Measurements from ENCODE around the gene ATG101. TPM values are rescaled to one million over a fixed set of nuclear protein-coding genes. Genes with fewer than 3 reads are reported as not detected.

ATG101 gene
- total and polyA plus RNA-seq, 11 donors = 18.9 to 108 (median 24.1) TPM

DNA sequence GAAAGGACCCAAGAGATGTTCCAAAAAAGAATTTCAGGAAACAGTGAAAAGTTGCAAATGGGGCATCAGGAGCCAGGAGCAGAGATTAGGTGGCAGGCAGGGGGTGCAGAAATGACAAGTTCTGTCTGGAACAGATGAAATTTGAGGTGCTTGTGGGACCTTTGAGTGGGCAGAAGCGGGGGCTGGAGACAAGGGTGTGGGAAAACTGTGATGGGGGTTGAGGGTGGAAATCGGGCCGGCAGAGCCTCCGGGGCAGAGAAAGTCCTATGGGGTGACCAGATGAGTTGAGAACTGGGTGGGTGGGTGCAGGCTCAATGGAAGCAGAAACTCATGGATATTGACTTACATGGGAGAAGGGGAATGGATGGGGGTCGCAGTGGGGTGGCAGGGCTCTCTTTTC, 20.1 kb upstream of the ATG101 start:
- Histone ChIP-seq H3K4me1 (peaks cover 12 to 95% (median 53%) of the 10 kb centered on the region in 12 donors), H3K27ac (peak overlapping the region in 11 of 12 donors; percentile 89 to 99 (median 97)), H3K36me3 (peaks cover 0 to 19% (median 11%) of the 10 kb centered on the region in 9 donors), H3K4me3 (peak overlapping the region in 4 of 12 donors; percentile 63 to 82 (median 76)), H3K9me3 (no peaks in the 10 kb centered on the region), H3K27me3 (no peaks in the 10 kb centered on the region)
- intact Hi-C loops (cut with DNase I) = loop anchor here in 6 of 10 donors (2.0 kb wide), 4 partner anchors 17 to 25 kb away; partner anchors contain the start of gene ATG101 (in 1 of the 6)
- no peak for DNase-seq
- no peak for TF ChIP-seq POLR2A (IDR thresholded peaks at IDR 0.05)
- TF ChIP-seq, protein P1, sequence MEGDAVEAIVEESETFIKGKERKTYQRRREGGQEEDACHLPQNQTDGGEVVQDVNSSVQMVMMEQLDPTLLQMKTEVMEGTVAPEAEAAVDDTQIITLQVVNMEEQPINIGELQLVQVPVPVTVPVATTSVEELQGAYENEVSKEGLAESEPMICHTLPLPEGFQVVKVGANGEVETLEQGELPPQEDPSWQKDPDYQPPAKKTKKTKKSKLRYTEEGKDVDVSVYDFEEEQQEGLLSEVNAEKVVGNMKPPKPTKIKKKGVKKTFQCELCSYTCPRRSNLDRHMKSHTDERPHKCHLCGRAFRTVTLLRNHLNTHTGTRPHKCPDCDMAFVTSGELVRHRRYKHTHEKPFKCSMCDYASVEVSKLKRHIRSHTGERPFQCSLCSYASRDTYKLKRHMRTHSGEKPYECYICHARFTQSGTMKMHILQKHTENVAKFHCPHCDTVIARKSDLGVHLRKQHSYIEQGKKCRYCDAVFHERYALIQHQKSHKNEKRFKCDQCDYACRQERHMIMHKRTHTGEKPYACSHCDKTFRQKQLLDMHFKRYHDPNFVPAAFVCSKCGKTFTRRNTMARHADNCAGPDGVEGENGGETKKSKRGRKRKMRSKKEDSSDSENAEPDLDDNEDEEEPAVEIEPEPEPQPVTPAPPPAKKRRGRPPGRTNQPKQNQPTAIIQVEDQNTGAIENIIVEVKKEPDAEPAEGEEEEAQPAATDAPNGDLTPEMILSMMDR (IDR thresholded peaks at IDR 0.05) = no peak
- 88 to 94% (median 92%) methylated on average over 5 of the region's 5 CpGs for WGBS, 4 donors
- no peak for ATAC-seq

DNA sequence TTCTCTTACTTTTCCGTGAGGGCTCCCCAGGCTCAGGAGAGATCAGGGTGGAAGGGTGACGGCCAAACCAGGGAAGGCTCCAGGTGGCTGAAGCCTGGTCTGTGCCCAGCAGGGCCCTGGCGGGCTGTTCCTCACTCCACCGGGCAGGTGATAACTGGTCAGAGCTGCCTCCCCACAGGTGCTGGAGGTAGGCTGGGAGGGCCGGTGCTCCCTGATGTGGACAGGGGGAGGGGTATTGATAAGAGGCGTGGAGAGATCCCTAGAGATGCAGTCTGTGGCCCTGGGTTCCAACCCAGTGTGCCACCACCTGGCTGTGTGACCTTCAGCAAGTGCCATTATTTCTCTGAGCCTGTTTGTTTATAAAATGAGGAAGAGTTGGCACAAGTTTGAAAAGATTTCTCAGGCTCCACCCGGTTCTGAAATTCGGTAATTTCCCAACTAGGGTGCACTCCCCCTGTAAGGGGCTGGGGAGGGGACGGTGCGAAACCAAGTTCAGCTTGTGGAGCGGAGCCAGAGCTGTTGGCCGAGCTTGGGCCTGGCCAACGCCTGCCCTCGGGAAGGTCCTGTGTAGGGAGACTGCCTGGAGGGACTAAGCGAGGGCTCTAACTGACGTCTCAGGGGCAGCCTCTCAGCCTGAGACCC, 19.5 kb upstream of the ATG101 start:
- Histone ChIP-seq H3K4me1 (peaks cover 8 to 95% (median 50%) of the 10 kb centered on the region in 12 donors), H3K9me3 (no peaks in the 10 kb centered on the region), H3K27me3 (no peaks in the 10 kb centered on the region), H3K4me3 (peak overlapping the region; percentile 48 to 83 (median 74)), H3K27ac (peak overlapping the region; percentile 89 to 99 (median 97)), H3K36me3 (peaks cover 4 to 25% (median 16%) of the 10 kb centered on the region in 9 donors)
- TF ChIP-seq, protein P1 (IDR thresholded peaks at IDR 0.05) = no peak
- TF ChIP-seq POLR2A (IDR thresholded peaks at IDR 0.05) = no peak
- ATAC-seq (no peak), DNase-seq (peak in 1 of 5 donors; percentile 65)
- intact Hi-C loops (cut with DNase I) = loop anchor here in 6 of 10 donors (2.0 kb wide), 4 partner anchors 17 to 25 kb away; partner anchors contain the start of gene ATG101 (in 1 of the 6)
- WGBS, 4 donors = 24 to 30% (median 28%) methylated on average over 16 of the region's 16 CpGs

DNA sequence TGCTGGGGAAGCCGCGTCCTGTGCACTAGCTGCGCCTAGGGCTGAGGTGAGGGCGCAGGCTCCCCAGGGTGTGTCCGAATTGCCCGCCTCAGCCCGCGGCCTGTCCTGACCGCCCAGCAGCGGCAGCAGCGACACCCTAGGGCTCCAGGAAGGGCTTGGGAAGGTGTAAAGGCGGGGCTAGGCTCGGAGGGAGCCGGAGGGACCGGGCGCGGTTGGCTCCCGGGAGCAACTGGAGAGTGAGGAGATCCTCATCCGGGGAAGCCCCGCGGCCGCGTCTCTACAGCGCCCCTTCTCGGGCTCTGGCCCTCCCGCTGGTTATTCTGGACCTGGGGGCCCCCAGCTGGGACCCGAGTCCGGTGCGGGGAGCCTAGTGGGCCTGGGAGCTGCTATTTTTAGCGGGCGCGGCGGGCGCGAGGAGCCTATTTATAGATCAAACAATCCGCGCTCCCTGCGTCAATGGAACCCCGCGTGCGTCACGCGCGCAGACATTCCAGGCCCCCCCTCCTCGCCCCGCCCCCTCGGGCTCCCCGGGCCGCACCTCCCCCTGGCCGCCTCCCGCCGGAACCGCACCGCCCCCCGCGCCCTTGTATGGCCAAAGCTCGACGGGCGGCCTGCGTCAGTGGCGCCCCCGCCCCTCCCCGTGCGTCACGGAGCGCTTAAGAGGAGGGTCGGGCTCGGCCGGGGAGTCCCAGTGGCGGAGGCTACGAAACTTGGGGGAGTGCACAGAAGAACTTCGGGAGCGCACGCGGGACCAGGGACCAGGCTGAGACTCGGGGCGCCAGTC, 18.8 kb upstream of the ATG101 start, which contains the start of gene NR4A1:
NR4A1 (plus strand) TSS at position 685 of the 784 bp plus-strand sequence. CDS start 2,887 bp downstream, outside the sequence.
- peak; percentile 82 to 89 (median 84) for ATAC-seq
- peak within 1 kb of the TSS; percentile 48 to 83 (median 74) for H3K4me3 ChIP-seq
- peaks cover 7 to 30% (median 22%) of the 10 kb centered on the region in 9 donors for H3K36me3 ChIP-seq
- H3K27me3 ChIP-seq = no peaks in the 10 kb centered on the region
- TF ChIP-seq, protein P1 (IDR thresholded peaks at IDR 0.05) = peak in 9 of 12 donors; percentile 11 to 64 (median 35)
- peak; percentile 97 for TF ChIP-seq POLR2A (IDR thresholded peaks at IDR 0.05)
- intact Hi-C loops (cut with DNase I) = loop anchor here in 6 of 10 donors (1.0 to 2.0 kb wide), 5 partner anchors 18 to 26 kb away; partner anchors contain the start of gene ATG101 (in 2 of the 6)
- peak; percentile 99 to 100 (median 99) for DNase-seq
- peak within 1 kb of the TSS; percentile 89 to 99 (median 97) for H3K27ac ChIP-seq
- WGBS, 4 donors = 0 to 1% (median 1%) methylated on average over 26 to 77 of the region's 77 CpGs
- peaks cover 5 to 92% (median 44%) of the 10 kb centered on the region in 12 donors for H3K4me1 ChIP-seq
- H3K9me3 ChIP-seq = no peaks in the 10 kb centered on the region
